Anterior cingulate cortex (tissue), 58 donors: Measurements from ENCODE around the gene TGFB1I1.
"Not testable (repeated sequence)": the region's sequence is repeated elsewhere in the genome, so short reads cannot be mapped to it uniquely, and the experiment has no call there.

ENCODE experiments used
- DNase-seq, 58 donors: peaks; one replicate each; lab custom pipeline; 2025; lab: John Stamatoyannopoulos, UW

Gene TGFB1I1

DNA sequence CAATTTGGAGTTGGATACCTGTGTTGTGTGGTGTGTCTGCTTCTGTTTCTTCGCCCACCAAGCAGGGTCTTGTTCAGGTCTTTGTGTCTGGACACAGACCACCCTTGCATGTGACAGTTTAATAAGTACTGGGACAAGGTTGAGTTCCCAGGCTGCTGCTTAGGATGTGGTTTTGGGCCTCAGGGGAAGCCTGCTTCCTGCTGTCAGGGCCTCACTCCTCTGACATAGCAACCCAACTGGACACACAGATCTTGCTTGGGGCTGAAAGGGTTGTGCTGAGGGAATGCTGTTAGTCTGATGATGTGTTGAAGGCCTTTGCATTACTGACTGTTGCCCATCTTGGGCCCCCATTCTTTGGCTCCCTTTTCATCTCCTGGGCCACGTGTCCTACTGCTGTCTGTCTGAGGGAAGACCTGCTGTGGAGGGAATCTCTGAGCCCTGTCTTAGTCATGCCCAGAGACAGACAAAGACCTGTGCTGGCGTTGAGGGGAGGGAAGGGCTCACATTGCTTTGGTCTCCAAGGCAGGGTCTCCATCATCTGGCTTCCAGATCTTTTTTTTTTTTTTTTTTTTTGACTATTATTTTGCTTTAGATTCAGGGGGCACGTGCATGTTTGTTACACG lies 4.7 kb upstream of the TGFB1I1 start:
- no peak for DNase-seq

DNA sequence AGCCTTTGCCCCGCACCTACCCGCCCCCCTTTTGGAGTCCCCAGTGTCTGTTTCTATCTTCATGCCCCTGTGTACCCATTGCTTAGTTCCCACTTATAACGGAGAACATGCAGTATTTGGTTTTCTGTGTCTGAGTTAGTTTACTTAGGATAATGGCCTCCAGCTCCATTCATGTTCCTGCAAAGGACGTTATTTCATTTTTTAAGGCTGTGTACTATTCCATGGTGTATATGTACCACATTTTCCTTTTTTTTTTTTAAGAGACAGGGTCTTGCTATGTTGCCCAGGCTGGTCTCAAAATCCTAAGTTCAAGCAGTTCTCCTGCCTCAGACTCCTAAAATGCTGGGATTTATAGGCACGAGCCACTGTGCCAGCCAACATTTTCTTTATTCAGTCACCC lies 4.1 kb upstream of the TGFB1I1 start:
- DNase-seq: no peak

GRCh38 chr16:31470615-31471014 lies 1.3 kb upstream of the TGFB1I1 start:
- no peak for DNase-seq

- no peak for DNase-seq
Measured at GRCh38 chr16:31471241-31471874, 594 bp upstream of the TGFB1I1 start.

GRCh38 chr16:31472709-31473203 lies 804 bp downstream of the TGFB1I1 start:
- peak in 10 of 58 donors; percentile 13 to 64 (median 36) for DNase-seq

DNA sequence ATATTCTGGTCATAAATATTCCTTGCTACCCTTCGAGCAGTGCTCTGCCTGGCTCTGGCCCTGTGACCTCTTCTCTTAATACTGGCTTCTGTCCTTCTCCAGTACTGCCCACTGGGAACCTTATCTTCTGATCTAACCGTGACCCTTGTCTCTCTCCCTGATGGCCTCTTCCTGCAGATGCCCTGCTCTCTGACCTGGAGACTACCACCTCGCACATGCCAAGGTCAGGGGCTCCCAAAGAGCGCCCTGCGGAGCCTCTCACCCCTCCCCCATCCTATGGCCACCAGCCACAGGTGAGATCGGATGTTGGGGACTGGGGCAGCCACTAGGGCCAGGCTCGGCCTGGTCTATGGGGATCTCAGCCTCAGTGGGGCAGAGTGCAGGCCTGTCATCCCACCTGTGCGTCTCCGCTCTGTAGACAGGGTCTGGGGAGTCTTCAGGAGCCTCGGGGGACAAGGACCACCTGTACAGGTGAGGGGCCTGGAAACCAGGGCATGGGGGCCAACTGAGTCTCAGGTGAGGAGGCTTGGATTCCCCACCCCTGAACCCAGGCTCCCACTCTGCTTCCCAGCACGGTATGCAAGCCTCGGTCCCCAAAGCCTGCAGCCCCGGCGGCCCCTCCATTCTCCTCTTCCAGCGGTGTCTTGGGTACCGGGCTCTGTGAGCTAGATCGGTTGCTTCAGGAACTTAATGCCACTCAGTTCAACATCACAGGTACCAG lies 1.5 kb downstream of the TGFB1I1 start:
- no peak for DNase-seq

DNA sequence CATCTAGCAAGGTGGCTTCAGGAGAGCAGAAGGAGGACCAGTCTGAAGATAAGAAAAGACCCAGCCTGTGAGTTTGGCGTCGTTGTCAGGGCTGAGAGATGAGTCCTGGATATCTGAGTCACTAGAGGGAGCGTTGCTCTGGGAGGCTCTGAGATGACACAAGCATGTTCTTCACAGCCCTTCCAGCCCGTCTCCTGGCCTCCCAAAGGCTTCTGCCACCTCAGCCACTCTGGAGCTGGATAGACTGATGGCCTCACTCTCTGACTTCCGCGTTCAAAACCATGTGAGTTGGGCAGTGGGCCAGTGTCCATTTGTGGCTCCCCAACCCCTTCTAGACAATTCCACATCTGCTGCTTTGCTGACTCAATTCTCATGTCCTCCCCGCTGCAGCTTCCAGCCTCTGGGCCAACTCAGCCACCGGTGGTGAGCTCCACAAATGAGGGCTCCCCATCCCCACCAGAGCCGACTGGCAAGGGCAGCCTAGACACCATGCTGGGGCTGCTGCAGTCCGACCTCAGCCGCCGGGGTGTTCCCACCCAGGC lies 2.3 kb downstream of the TGFB1I1 start:
- no peak for DNase-seq

DNA sequence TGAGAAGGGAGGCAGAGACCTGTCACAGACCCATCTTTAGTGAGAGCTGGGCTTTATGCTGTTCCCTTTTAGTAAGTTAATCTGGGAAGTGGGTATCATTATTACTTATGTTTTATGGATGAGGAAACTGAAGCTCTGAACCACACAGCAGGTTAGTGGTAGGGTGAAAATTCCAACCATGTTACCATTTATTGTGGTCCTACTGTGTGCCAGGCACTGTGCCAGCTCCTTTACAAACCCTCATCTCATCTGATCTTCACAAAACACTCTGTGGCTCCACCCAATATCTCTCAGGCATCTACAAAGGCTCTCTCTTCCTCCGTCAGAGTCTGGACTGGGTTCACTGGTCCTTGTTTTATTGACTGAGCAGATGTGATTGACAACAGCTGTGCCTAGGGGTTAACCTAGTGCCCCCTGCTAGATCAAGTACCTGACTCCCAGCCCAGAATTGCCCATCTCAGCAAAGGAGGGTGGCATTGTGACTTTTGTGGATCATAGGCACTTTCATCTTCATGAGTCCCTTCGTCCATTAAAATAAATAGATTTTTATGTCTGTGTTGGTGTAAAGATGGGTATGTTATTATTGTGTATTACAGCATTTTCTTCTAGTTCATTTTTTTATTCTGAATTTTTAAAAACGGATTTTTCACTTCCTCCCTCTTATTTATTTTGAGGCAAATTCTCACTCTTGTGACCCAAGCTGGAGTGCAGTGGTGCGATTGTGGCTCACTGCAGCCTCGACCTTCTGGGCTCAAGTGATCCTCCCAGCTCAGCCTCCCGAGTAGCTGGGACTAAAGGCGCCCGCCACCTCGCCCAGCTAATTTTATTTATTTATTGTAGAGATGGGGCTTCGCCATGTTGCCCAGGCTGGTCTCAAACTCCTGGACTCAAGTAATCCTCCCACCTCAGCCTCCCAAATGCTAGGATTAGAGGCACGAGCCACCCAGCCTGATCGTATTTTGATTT lies 3.1 kb downstream of the TGFB1I1 start:
- DNase-seq: no peak

GRCh38 chr16:31475946-31476302 lies 4.0 kb downstream of the TGFB1I1 start:
- DNase-seq: no peak

DNA sequence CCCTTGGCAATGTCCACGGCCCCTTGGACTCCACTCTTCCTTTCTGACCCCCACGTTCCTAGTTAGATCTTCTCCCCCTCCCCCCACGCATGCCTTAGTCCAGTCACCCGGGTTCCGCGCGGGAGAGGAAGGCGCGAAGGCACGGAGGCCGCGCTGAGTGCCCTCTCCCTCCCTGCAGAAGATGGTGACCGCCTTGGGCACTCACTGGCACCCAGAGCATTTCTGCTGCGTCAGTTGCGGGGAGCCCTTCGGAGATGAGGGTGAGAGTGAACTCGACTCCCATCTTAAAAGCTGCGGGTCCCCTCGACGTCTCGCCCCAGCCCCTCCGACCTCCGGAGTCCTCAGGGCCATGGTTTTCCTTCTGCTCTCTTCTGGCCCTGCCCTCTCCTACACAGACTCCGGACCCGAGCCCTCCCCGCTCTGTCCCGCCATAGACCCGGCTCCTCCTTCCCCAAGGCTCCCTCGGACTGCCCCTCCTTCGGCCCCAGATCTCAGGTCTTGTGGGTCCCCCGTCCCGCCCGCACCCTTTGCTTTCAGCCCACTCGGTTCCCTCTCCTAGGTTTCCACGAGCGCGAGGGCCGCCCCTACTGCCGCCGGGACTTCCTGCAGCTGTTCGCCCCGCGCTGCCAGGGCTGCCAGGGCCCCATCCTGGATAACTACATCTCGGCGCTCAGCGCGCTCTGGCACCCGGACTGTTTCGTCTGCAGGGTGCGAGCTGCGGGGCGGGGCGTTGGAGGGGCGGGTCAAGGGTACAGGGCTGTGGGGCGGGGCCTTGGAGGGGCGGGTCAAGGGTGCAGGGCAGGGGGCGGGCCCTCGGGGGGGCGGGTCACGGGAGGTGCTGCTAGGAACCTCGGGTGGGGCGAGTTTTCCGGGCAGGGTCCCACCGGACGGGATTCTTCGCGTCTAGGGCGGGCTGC lies 4.6 kb downstream of the TGFB1I1 start:
- peak in 23 of 58 donors; percentile 7 to 56 (median 33) for DNase-seq

DNA sequence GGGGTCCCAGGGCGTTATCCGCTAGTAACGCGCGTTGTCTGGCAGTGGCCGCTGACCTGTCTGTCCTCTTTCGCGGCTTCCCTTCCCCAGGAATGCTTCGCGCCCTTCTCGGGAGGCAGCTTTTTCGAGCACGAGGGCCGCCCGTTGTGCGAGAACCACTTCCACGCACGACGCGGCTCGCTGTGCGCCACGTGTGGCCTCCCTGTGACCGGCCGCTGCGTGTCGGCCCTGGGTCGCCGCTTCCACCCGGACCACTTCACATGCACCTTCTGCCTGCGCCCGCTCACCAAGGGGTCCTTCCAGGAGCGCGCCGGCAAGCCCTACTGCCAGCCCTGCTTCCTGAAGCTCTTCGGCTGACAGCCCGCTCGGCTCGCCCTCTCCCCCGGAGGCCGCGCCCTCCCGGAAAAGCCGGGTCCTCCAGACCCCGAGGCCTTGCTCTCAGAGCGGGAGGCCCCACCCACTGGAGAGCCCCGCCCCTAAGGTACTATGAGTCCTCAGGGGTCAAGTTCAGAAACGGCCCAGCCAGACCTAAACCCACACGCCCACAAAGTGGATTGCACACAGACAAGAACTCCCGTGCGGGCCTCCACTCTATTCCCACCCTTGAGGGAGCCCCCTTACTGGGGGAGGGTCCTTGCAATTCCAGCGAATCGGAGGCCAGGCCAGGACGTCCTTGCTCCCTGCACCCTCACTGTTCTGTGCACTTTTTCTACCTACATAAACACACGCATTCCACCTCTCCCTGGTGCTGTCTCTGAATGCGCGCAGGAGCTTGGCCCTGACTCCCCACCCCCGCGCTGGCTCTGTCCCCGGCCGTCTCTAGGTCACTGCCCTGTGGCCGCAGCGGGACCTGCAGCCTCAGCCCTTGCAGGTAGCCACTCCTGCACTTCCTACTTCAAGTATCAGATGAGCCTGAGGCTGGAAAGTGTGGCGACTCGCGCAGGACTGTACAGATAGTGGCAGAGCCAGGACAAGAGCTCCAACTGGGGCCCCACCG lies 5.6 kb downstream of the TGFB1I1 start:
- DNase-seq: no peak

- DNase-seq: no peak
Measured at GRCh38 chr16:31478956-31479355, 7.0 kb downstream of the TGFB1I1 start.

DNA sequence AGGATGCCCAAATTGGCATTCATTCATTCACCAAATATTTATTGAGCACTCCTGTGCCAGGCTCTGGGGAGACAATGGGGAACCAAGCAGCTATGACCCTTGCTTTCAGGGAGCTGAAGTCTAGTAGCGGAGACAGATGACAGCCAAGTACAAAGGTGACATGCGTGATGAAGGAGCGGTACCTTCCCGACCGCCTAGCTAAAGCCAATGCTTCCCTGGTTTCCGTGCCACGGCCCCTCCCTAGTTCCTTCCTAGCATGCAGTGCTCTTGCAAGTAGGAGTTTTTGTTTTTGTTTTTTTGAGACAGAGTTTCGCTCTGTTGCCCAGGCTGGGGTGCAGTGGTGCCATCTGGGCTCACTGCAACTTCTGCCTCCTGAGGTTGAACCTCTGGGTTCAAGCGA lies 7.8 kb downstream of the TGFB1I1 start:
- no peak for DNase-seq

DNA sequence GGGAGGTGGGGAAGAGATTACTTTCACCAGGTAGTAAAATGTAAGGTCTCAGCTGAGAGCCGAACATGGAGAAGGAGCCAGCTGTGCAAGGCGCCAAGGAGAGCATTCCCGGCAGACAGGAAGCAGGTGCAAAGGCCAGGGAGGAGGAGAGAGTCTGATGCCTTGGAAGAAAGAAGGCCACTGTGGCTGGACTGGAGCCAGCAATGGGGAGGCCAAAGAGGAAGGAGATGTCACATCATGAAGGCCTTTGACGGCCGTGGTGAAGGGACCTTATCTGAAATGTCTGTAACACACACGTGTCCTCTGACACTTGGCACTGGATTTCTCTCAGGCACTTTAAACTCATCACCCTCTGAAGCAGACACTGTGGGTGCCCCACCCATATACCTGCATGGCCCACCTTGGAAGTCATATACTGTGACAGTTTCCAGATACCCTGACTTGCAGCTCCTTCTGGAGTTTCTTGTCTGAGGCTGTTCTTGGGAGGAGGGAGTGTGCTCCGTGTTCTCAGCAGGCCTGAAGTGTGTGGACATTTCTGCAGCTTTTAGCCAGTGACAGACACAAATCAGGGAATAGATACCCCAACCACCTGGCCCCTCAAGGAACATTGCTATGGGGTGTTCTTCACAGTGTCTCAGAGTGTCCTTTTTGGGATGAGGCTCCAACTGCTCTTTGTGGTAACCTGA lies 9.0 kb downstream of the TGFB1I1 start:
- DNase-seq: no peak

DNA sequence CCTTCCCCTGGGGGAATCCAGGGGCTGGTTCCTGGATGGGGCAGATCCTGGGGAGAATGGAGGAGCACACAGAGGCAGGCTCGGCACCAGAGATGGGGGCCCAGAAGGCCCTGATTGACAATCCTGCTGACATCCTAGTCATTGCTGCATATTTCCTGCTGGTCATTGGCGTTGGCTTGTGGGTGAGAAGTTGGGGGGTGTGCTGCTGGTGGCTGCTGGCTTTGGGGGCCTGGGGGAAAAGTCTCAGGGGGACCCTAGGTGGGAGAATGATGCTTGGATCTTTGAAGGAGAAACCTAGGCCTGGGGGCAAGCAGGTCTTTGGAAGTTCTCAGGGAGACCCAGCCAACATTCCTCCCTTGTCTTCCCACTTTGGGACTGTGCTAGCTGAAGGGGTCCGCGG lies 11.1 kb downstream of the TGFB1I1 start, which contains the start of gene SLC5A2:
Gene SLC5A2, plus strand, starts transcription at position 43 of the 400 bp plus-strand sequence. Its CDS starts 14 bp downstream, at position 57.
- DNase-seq: no peak

- DNase-seq: not testable (repeated sequence)
Measured at GRCh38 chr16:31484048-31484447, 12.1 kb downstream of the TGFB1I1 start.

GRCh38 chr16:31484491-31485171 lies 12.7 kb downstream of the TGFB1I1 start:
- no peak for DNase-seq
